ENCODE measurements around the gene PTPRG. TPM values are rescaled to one million over a fixed set of nuclear protein-coding genes. Genes with fewer than 3 reads are reported as not detected.
"Not testable (repeated sequence)": the region's sequence is repeated elsewhere in the genome, so short reads cannot be mapped to it uniquely, and the experiment has no call there.

Gene PTPRG
- total RNA-seq, 2 experiments from 2014 or later: 0.13 to 0.70 TPM

GRCh38 chr3:61714225-61714624 is 152.9 kb downstream of the PTPRG start:
- no peaks in the 10 kb centered on the region for H3K36me3 ChIP-seq (ENCODE audit: insufficient read depth, low read length)
- H3K4me2 ChIP-seq (ENCODE audit: low read length): no peak overlapping the region
- H3K9me3 ChIP-seq (ENCODE audit: low read length): no peaks in the 10 kb centered on the region
- H3K4me3 ChIP-seq (ENCODE audit: low read depth, low read length, poor library complexity, severe bottlenecking): no peak overlapping the region
- ChIA-PET POLR2A (interaction anchor here (0.9 kb wide), 1 partner anchor 10 kb away, joined by 5 read pairs; no protein-coding TSS in a partner anchor), CTCF (ENCODE audit: unreplicated experiment) (no interaction called here)
- no peak overlapping the region for H2AFZ ChIP-seq (ENCODE audit: low read length)
- intact Hi-C loops (cut with micrococcal nuclease; ENCODE audit: unreplicated experiment): no loop called here
- BruUV-seq (replicated peaks): no TSS peak
- no peaks in the 10 kb centered on the region for H3K79me2 ChIP-seq (ENCODE audit: insufficient read depth, low read depth, low read length)
- TF ChIP-seq EZH2phosphoT487 (IDR thresholded peaks at IDR 0.05; ENCODE audit: borderline replicate concordance, low read depth, low read length) (no peak), CTCF (conservative IDR thresholded peaks at IDR 0.05; ENCODE audit: low read length) (no peak)
- no peaks in the 10 kb centered on the region for H4K20me1 ChIP-seq (ENCODE audit: insufficient read depth, low read length)
- H3K27ac ChIP-seq (ENCODE audit: low read depth, low read length, poor library complexity, severe bottlenecking): no peak overlapping the region
- DNase-seq (ENCODE audit: low spot score): no peak
- no peaks in the 10 kb centered on the region for H3K9me2 ChIP-seq (ENCODE audit: insufficient read depth, low read length)
- H3K4me1 ChIP-seq (ENCODE audit: insufficient read depth, low read length, poor library complexity, severe bottlenecking): no peaks in the 10 kb centered on the region

GRCh38 chr3:61715886-61716527 is 154.6 kb downstream of the PTPRG start:
- BruUV-seq (replicated peaks): no TSS peak
- no peaks in the 10 kb centered on the region for H3K9me2 ChIP-seq (ENCODE audit: insufficient read depth, low read length)
- no peak overlapping the region for H3K27ac ChIP-seq (ENCODE audit: low read depth, low read length, poor library complexity, severe bottlenecking)
- H2AFZ ChIP-seq (ENCODE audit: low read length): no peak overlapping the region
- H3K9me3 ChIP-seq (ENCODE audit: low read length): no peaks in the 10 kb centered on the region
- no peaks in the 10 kb centered on the region for H3K79me2 ChIP-seq (ENCODE audit: insufficient read depth, low read depth, low read length)
- H3K4me1 ChIP-seq (ENCODE audit: insufficient read depth, low read length, poor library complexity, severe bottlenecking): no peaks in the 10 kb centered on the region
- ChIA-PET POLR2A (no interaction called here), CTCF (ENCODE audit: unreplicated experiment) (no interaction called here)
- no peak overlapping the region for H3K4me3 ChIP-seq (ENCODE audit: low read depth, low read length, poor library complexity, severe bottlenecking)
- H4K20me1 ChIP-seq (ENCODE audit: insufficient read depth, low read length): no peaks in the 10 kb centered on the region
- H3K36me3 ChIP-seq (ENCODE audit: insufficient read depth, low read length): no peaks in the 10 kb centered on the region
- H3K4me2 ChIP-seq (ENCODE audit: low read length): no peak overlapping the region
- no peak for TF ChIP-seq EZH2phosphoT487 (IDR thresholded peaks at IDR 0.05; ENCODE audit: borderline replicate concordance, low read depth, low read length)
- TF ChIP-seq CTCF (conservative IDR thresholded peaks at IDR 0.05; ENCODE audit: low read length): no peak
- intact Hi-C loops (cut with micrococcal nuclease; ENCODE audit: unreplicated experiment): no loop called here
- DNase-seq (ENCODE audit: low spot score): no peak

GRCh38 chr3:61716693-61717092 is 155.3 kb downstream of the PTPRG start:
- intact Hi-C loops (cut with micrococcal nuclease; ENCODE audit: unreplicated experiment); H3K4me3 ChIP-seq (ENCODE audit: low read depth, low read length, poor library complexity, severe bottlenecking); H3K4me1 ChIP-seq (ENCODE audit: insufficient read depth, low read length, poor library complexity, severe bottlenecking); H3K9me2 ChIP-seq (ENCODE audit: insufficient read depth, low read length); H2AFZ ChIP-seq (ENCODE audit: low read length); POLR2A ChIA-PET; H3K36me3 ChIP-seq (ENCODE audit: insufficient read depth, low read length); H4K20me1 ChIP-seq (ENCODE audit: insufficient read depth, low read length); H3K4me2 ChIP-seq (ENCODE audit: low read length); BruUV-seq (replicated peaks); H3K79me2 ChIP-seq (ENCODE audit: insufficient read depth, low read depth, low read length); H3K27ac ChIP-seq (ENCODE audit: low read depth, low read length, poor library complexity, severe bottlenecking); CTCF ChIA-PET (ENCODE audit: unreplicated experiment); H3K9me3 ChIP-seq (ENCODE audit: low read length); DNase-seq (ENCODE audit: low spot score): not testable (repeated sequence)
